Heart left ventricle (tissue), 13 donors: ENCODE results near the gene EIPR1.

ENCODE experiments used
- CTCF ChIP-seq, 12 donors: fragments of 200-600 bp; sonication (generic) in 4 of 12; IDR thresholded peaks; one replicate each; pipeline versions ENCODE4 v1.5.0 to v1.8.0; 2018 to 2022; ENCODE audit warnings: antibody characterized with exemption in 12 of 12, mild to moderate bottlenecking in 5 of 12
- POLR2A ChIP-seq, 2 donors: fragments of 450-650 bp; IDR thresholded peaks; one replicate each; pipeline ENCODE4 v1.6.1; 2017; ENCODE audit warnings: antibody characterized with exemption in 2 of 2, mild to moderate bottlenecking in 2 of 2, moderate library complexity in 2 of 2
- donor health status: ischemic (EF 13 %, LVEDD 7.1; RV severe dilation, severe dysfunction).
- donor health status: DM: no; HTN: yes; CAD: no.
- donor health status: DM: no; HTN: no; CAD: no.
- donor health status: ischemic (EF 25% LVEDD 6.9; RV normal size, moderate dysfunction).
- donor health status: ischemic (EF 25% LVEDD 5.7; RV mildly dilated, moderate dysfunction).
- donor health status: ischemic (EF 35%, LVEDD 5.7; RV mildly dilated, moderate dysfunction).
- donor health status: nonischemic (EF 11% LVEDD 7.7; RV severe dilation, severe dysfunction).
- donor health status: DM: yes; HTN: yes; CAD: no.
- donor health status: PGD.
- donor health status: ischemic (EF 29% LVEDD 5.4; RV normal size, mild dysfunction).
- donor health status: nonischemic (EF 23%, LVEDD 6.1; RV moderate dilation, normal function).

GRCh38 chr2:3300224-3300995 is 77.2 kb downstream of the EIPR1 start:
- TF ChIP-seq CTCF (IDR thresholded peaks at IDR 0.05): no peak
- TF ChIP-seq POLR2A (IDR thresholded peaks at IDR 0.05): no peak
